GM12875 (cell line): ENCODE data around the gene GMCL2.

Experiments used
- H3K4me3 ChIP-seq: one replicate; pipeline ENCODE4 v1.5.1; 2011; ENCODE audit warnings: low read depth, low read length, control low read depth
- TF ChIP-seq, protein P1 (sequence below): IDR thresholded peaks from 2 replicates; pipeline ENCODE4 v1.5.1; 2011; ENCODE audit warnings: low read depth, mild to moderate bottlenecking, control low read depth, inconsistent platforms, low read length, moderate library complexity, borderline replicate concordance; ENCODE audit not compliant: insufficient read depth

GMCL2 gene

DNA sequence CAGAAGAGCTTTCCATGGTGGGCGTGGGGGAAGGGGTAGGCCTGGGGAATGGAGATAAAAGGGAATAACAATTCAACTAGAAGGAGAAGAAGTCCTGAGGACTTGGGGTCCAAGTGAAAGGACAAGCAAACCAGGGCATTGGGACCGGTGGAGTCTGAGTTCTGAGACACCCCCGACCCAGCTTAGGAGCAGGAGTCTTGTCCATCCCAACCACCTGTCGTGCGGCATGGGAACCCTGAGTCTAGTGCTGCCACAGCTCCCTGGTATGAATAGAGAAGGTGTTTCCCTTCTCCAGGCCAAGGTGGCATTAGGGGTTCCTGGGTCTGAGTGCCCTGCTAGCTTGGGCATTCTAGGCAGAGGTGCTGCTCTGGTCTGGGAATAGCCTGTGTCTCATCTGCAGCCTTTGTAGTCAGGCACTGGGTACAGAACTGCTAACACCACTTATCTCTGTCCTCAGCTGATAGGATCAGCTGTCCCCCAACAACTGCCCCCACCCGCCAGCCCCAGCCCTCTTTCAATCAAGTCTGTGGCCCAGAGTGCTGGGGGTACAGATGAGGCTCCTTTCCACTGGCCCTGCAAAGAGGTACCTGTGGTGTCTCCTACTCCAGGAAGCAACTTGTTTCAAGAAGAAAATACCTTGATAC lies 27.1 kb upstream of the GMCL2 start:
- no peak overlapping the region for H3K4me3 ChIP-seq
- TF ChIP-seq, protein P1, sequence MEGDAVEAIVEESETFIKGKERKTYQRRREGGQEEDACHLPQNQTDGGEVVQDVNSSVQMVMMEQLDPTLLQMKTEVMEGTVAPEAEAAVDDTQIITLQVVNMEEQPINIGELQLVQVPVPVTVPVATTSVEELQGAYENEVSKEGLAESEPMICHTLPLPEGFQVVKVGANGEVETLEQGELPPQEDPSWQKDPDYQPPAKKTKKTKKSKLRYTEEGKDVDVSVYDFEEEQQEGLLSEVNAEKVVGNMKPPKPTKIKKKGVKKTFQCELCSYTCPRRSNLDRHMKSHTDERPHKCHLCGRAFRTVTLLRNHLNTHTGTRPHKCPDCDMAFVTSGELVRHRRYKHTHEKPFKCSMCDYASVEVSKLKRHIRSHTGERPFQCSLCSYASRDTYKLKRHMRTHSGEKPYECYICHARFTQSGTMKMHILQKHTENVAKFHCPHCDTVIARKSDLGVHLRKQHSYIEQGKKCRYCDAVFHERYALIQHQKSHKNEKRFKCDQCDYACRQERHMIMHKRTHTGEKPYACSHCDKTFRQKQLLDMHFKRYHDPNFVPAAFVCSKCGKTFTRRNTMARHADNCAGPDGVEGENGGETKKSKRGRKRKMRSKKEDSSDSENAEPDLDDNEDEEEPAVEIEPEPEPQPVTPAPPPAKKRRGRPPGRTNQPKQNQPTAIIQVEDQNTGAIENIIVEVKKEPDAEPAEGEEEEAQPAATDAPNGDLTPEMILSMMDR = no peak

DNA sequence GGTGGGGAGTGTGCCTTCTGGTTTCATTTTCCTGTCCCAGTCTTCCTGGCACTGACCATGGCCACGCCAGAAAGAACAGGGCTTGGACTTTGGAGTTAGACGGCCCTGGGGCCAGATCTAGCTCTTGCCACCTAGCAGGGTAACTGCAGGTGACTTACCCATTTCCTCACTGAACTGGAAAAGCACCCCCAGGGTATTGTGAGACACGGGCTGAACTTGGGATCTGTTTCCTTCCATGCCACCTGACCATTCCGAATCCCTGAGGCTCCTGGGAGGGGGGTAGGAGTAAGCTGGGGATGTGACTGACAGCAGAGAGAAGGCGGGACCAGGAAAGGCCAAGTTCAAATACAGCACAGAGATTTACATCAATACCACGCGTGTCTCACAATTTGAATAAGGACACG lies 26.6 kb upstream of the GMCL2 start:
- TF ChIP-seq, protein P1 = no peak
- H3K4me3 ChIP-seq = no peak overlapping the region

DNA sequence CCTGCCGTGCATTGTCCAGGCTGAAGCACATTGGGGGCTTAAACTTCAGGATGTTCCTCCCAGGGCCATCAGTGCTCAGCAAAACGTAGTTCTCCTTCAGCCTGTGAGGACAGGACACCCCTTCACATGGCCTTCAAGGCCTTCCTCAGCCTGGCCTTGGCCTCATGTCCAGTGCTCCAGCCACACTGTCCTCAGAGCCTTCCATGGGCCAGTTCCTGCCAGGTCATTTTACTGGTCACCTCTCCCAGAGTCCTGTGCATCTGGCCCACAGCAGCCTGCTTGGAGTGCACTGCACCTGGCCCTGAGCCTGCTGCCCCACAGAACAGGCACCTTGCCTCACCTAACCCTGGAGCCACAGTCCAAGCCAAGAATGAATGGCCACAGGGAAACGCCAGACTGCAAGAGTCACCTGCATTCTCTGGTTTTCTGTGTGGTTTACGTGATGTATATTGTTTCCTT lies 25.9 kb upstream of the GMCL2 start:
- no peak overlapping the region for H3K4me3 ChIP-seq
- TF ChIP-seq, protein P1 = no peak

DNA sequence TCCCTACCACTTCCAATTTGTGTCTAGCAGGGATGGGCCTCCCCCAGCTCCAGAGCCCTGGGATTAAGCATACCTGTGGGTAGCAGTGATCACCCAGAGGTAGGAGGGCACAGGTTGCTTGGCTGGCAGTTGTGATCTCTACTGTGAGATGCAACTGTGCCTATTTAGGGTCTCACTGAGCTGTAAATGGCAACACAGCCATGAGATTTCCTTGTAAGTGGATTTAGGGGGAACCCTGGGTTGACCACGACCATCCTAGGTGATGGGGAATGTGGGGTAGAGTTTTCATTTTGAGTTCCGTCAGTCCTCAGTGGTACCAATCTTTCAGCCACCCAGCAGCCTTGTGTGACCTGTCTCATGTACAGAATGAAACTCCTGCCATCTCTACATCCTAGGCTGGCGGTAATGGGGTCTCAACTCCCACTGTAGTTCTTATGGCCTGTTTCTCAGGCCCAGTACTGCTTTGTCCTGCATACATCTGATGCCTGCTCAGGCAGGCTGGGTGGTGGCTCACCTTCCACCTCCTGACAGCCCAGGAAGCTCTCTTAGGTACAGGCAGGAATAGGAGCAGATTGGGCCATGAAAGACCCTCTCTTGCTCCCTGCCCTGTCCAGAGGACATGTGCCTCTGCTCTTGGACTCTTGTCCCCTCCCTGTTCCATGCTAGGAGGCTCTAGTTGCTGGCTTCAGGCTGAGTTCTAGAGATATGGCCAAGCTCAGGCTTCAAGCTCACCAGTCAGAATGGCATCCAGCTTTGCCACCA lies 25.3 kb upstream of the GMCL2 start:
- TF ChIP-seq, protein P1 = no peak
- no peak overlapping the region for H3K4me3 ChIP-seq

DNA sequence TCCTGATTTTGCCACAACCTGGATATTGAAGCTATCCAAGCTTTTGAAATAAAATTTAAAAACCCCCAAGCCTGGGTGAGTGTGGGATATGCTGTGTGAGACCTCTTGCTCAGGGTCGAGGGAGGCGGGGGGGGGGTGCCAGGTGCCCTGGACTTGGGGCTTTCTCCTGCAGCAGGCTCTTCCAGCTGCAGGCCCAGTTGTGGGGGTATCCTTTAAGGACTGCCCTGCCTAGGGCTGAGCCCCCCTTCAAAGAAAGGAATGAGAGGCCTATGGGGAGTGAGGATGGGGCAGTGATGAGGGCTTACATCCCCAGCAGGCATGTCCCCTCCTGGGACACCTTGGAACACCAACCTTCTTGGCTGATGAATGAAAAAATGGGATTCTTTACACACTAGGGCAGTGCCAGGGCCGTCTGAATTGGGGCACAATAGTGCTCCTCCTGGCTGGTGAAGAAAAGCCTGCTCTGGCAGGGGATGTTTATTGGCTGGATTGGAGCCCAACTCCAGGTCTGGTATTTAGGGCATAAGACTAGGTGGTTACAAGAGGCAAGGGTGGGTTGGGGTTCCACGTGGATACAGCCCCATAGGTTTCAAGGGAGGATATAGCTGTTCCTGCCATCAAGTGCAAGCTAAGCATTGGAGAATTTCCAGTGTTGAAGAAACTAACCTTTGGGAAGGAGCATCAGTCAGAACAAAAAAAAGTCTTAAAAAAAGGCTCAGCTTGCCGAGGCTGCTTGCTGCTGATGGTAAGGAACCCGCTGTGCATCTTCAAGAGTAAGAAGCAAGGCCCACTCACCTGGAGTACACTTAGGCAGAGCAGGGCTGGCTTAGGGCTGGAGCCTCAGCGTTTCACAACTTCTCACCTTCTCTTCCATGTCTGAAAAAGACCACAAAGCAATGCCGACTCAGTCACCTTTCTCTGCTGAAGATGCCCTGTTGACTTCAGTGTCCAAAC lies 24.2 kb upstream of the GMCL2 start:
- TF ChIP-seq, protein P1 = no peak
- no peak overlapping the region for H3K4me3 ChIP-seq

DNA sequence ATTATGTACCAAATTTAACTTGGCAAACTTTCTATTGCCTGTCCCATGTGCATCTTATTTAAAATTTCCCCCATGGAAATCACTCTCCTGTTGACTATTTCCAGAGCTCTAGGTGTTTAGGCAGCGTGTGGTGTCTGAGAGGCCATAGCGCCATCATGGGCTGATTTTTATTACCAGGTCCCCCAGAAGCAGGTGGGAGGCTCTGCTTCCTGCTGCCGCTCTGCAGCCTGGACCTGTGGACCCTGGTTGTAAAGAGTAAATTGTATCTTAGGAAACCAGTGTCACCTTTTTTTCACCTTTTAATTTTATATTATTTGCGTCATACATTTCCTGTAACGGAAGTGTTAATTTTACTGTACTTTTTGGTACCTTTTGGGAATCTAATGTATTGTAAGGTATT lies 23.5 kb upstream of the GMCL2 start:
- TF ChIP-seq, protein P1 = no peak
- no peak overlapping the region for H3K4me3 ChIP-seq
